ENCODE results near the gene FADS6. TPM values are rescaled to one million over a fixed set of nuclear protein-coding genes. Genes with fewer than 3 reads are reported as not detected.
"Not testable (repeated sequence)": the region's sequence is repeated elsewhere in the genome, so short reads cannot be mapped to it uniquely, and the experiment has no call there.

The FADS6 gene
- polyA plus RNA-seq, 1 experiment = not detected

DNA sequence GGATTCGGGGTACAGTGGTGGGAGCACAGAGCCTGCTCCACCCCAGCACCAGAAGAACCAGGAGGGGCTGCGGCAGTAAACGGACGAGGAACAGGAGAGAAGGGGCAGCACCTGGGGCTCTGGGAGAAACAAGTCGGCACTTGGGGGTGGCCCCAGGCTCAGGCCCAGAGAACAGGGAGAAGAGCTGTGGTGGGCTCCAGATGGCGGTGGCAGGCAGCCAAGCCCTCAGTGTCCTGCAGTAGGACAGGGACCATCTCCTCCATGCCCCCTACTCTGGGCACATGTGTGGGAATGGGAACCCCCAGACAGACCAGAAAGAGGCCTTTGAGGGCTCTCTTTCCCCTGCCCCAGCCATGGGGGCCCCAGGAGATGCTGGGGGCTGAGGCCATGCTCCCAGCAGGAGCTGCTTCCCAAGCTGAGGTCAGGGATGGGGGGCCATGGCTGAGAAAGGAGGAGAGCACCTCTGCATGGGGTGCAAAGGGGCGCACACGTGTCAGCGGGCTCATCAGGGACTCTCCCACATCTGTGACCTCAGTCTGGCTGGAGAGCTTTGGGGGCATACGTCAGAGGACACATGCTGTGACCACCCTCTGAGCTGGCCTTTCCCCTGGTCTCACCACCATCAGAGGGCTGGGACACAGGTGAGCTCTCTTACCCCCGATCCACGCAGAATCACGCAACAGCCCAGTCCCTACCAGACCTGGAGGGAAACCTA lies 22.9 kb upstream of the FADS6 start:
- ChIA-PET POLR2A (no interaction called here), CTCF (no interaction called here)
- H3K4me3 ChIP-seq (ENCODE audit: low read depth, low read length) = no peak overlapping the region

DNA sequence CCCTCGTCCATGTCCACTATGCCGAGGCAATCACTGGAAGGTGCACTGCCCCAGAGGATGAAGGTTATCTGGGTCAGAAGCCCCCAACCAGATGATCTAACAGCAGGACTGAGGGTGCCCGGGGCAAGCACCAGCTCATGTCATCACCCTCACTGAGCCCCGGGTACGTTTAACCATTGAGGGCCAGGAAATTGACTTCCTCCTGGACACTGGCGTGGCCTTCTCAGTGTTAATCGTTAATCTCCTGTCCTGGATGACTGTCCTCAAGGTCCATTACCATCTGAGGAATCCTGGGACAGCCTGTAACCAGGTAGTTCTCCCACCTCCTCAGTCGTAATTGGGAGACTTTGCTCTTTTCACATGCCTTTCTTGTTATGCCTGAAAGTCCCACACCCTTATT lies 18.0 kb upstream of the FADS6 start:
- POLR2A ChIA-PET; H3K27me3 ChIP-seq (ENCODE audit: control insufficient read depth, insufficient read depth, low read length); CTCF ChIA-PET; H3K4me3 ChIP-seq (ENCODE audit: low read depth, low read length); H3K36me3 ChIP-seq (ENCODE audit: control insufficient read depth, insufficient read depth, low read length); DNase-seq (ENCODE audit: low read depth): not testable (repeated sequence)

More for the DNA sequence above, 22.9 kb upstream of the FADS6 start:
- no peaks in the 10 kb centered on the region for H3K36me3 ChIP-seq (ENCODE audit: control insufficient read depth, insufficient read depth, low read length)
- no peak for DNase-seq (ENCODE audit: low read depth)
- peaks cover 2% of the 10 kb centered on the region; the same call in 1 of the 2 replicates for H3K27me3 ChIP-seq (ENCODE audit: control insufficient read depth, insufficient read depth, low read length)
- TF ChIP-seq, protein P1, sequence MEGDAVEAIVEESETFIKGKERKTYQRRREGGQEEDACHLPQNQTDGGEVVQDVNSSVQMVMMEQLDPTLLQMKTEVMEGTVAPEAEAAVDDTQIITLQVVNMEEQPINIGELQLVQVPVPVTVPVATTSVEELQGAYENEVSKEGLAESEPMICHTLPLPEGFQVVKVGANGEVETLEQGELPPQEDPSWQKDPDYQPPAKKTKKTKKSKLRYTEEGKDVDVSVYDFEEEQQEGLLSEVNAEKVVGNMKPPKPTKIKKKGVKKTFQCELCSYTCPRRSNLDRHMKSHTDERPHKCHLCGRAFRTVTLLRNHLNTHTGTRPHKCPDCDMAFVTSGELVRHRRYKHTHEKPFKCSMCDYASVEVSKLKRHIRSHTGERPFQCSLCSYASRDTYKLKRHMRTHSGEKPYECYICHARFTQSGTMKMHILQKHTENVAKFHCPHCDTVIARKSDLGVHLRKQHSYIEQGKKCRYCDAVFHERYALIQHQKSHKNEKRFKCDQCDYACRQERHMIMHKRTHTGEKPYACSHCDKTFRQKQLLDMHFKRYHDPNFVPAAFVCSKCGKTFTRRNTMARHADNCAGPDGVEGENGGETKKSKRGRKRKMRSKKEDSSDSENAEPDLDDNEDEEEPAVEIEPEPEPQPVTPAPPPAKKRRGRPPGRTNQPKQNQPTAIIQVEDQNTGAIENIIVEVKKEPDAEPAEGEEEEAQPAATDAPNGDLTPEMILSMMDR (IDR thresholded peaks at IDR 0.05; ENCODE audit: insufficient read depth, low read depth, low read length) = no peak

DNA sequence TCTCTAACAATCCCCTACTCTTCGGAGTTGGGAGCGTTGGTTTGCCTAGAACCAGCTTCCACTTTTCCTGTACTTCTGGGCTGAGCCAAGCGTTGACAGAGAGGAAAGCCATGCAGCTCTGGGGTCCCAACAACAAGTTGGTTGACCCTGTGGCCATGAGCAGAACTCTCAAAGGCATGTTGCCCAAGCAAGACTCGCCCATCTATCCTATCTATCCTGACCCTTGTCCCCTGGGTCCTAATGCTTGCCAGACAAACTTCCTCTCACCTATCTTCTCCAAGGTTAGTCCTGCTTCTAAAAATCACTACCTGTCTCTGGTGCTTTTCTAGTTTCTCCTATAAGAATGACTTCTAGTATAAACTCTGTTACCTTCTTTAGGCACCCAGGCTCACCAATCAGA lies 15.7 kb upstream of the FADS6 start:
- H3K36me3 ChIP-seq (ENCODE audit: control insufficient read depth, insufficient read depth, low read length); POLR2A ChIA-PET; CTCF ChIA-PET; H3K4me3 ChIP-seq (ENCODE audit: low read depth, low read length); DNase-seq (ENCODE audit: low read depth); H3K27me3 ChIP-seq (ENCODE audit: control insufficient read depth, insufficient read depth, low read length): not testable (repeated sequence)

DNA sequence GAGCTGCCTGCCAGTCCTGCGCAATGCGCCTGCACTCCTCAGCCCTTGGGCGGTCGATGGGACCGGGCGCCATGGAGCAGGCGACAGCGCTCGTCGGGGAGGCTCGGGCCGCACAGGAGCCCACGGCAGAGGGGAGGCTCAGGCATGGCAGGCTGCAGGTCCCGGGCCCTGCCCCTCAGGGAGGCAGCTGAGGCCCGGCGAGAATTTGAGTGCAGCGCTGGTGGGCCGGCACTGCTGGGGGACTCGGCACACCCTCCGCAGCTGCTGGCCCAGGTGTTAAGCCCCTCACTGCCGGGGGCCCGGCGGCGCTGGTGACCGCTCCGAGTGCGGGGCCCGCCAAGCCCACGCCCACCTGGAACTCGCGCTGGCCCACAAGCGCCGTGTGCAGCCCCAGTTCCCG lies 13.6 kb upstream of the FADS6 start:
- TF ChIP-seq, protein P1 (IDR thresholded peaks at IDR 0.05; ENCODE audit: insufficient read depth, low read depth, low read length) = no peak
- Histone ChIP-seq H3K27me3 (ENCODE audit: control insufficient read depth, insufficient read depth, low read length) (peaks cover 11% of the 10 kb centered on the region), H3K36me3 (ENCODE audit: control insufficient read depth, insufficient read depth, low read length) (no peaks in the 10 kb centered on the region), H3K4me3 (ENCODE audit: low read depth, low read length) (no peak overlapping the region)
- POLR2A ChIA-PET = no interaction called here
- DNase-seq (ENCODE audit: low read depth) = no peak
- CTCF ChIA-PET = interaction anchor here (0.8 to 1.4 kb wide), 2 partner anchors 15 to 17 kb away, joined by 3 to 5 read pairs; partner anchors contain the start of gene OTOP2

DNA sequence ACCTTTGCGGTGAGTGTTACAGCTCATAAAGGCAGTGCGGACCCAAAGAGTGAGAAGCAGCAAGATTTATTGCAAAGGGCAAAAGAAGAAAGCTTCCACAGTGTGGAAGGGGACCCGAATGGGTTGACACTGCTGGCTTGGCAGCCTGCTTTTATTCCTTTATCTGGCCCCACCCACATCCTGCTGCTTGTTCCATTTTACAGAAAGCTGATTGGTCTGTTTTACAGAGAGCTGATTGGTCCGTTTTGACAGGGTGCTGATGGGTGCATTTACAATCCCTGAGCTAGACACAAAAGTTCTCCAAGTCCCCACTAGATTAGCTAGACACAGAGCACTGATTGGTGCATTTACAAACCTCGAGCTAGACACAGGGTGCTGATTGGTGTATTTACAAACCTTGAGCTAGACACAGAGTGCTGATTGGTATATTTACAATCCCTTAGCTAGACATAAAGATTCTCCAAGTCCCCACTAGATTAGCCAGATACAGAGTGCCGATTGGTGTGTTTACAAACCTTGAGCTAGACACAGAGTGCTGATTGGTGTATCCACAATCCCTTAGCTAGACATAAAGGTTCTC lies 12.9 kb upstream of the FADS6 start:
- H3K36me3 ChIP-seq (ENCODE audit: control insufficient read depth, insufficient read depth, low read length); POLR2A ChIA-PET; H3K4me3 ChIP-seq (ENCODE audit: low read depth, low read length); DNase-seq (ENCODE audit: low read depth): not testable (repeated sequence)
- peaks cover 12% of the 10 kb centered on the region for H3K27me3 ChIP-seq (ENCODE audit: control insufficient read depth, insufficient read depth, low read length)
- CTCF ChIA-PET = interaction anchor here (0.8 to 1.4 kb wide), 2 partner anchors 15 to 18 kb away, joined by 3 to 5 read pairs; partner anchors contain the start of gene OTOP2

DNA sequence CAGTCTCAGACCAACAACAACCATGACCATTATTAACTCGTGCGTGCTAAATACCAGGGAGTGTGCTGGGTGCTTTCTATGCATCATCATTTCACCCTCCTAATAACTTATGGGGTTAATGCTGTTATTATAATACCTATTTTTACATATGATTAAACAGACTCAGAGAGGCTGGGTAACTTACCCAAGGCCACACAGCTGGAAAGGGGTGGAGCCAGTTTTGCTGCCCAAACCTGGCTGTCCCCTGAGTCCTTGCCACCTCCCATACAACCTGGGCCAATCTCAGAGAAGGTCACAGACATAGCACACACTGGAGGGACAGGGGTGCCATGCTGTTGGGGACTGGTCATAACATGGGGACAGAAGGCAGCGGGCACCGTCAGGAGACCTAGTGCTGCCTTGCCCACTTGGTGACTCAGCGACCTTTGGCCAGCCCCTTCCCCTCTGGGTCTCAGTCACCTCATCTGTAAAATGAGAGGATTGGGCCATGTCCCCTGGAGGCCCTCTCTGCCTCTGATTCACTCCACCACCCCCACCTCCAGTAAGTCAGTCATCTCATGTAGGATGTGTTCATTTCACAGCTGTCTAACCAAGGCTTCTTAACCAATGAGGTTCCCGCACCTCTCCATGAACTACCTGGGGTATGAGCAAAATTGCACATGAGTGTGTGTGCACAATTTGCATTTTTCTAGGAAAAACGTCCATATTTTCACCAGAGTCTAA lies 11.4 kb upstream of the FADS6 start:
- POLR2A ChIA-PET = no interaction called here
- DNase-seq (ENCODE audit: low read depth) = no peak
- TF ChIP-seq, protein P1 (IDR thresholded peaks at IDR 0.05; ENCODE audit: insufficient read depth, low read depth, low read length) = no peak
- CTCF ChIA-PET = interaction anchor here (1.3 kb wide), 1 partner anchor 53 kb away, joined by 3 read pairs; no protein-coding TSS in a partner anchor
- Histone ChIP-seq H3K36me3 (ENCODE audit: control insufficient read depth, insufficient read depth, low read length) (no peaks in the 10 kb centered on the region), H3K27me3 (ENCODE audit: control insufficient read depth, insufficient read depth, low read length) (peaks cover 13% of the 10 kb centered on the region), H3K4me3 (ENCODE audit: low read depth, low read length) (no peak overlapping the region)
